HG02970 (cell line): ENCODE results near the gene CHMP4A.
A peak's percentile ranks its signal among the peaks of the same experiment; 100 is the strongest.

ENCODE experiments used
- ATAC-seq: cut with Tn5 transposase; IDR thresholded peaks from one replicate; pipeline ENCODE4 v1.9.1; 2021; ENCODE audit warnings: mild to moderate bottlenecking, moderate library complexity, moderate number of reproducible peaks; ENCODE audit not compliant: unreplicated experiment, low FRiP score

CHMP4A gene, protein sequence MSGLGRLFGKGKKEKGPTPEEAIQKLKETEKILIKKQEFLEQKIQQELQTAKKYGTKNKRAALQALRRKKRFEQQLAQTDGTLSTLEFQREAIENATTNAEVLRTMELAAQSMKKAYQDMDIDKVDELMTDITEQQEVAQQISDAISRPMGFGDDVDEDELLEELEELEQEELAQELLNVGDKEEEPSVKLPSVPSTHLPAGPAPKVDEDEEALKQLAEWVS

DNA sequence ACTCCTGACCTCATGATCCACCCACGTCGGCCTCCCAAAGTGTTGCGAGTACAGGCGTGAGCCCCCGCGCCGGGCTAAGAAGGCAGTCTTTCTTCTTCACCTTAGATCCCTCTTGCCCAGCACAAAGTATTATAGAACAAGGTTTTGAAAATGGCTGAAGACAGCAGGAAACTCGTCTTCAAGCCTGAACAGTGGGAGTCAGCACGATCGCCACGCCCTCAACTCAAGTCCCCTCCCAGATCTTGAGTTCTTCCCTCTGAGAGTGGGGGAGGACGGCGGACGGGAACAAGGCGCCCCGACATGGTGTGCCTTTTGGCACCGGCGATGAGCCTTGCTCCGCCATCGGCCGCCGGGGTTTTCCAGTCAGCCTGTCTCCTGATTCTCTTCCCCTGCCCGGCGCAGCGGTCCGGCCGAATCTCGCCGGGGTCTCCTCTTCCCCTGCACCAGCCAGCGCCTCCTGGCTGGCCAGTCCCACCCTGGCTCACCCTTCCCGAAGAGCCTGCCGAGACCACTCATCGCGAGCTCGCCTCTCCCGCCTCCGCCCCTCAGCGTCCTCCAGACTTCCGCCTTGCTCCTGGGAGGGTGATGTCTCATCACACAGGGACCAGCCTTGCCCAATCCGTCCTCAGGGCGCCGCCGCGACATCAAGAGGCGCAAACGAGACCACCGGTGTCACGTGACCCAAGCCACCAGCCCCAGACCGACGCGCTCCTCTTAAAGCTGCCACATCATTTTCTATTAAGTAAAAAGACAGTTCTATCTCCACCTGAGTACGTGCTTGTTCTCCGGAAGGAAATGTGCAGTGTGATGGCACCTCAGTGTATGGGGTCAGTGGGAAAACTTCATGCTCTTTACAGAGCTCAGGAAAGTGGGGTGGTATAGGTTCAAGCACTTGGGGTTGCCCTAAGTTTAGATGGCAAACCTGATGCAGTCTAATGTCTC, at the start of gene CHMP4A:
TSS of gene CHMP4A (minus strand) at position 565 of the 942 bp plus-strand sequence. CDS start at position 516, 49 bp downstream.
- ATAC-seq = peak; percentile 75

DNA sequence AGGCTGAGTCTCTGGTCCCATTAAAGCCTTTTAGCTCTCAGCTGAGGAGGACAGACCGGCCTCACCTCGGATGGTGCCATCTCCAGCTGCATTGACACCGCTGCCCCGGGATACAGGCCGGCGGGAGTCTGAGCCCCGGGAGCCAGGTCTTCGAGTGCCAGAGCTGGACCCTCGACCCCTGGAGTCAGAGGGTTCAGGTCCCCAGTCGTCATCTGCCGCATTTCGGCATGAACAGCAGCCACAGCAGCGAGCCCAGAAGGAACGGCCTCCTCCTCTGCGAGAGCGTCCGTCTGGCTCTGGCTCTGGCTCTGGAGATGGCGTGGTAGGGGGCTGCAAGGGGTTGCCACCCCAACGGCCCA, 48.7 kb upstream of the CHMP4A start:
- no peak for ATAC-seq

DNA sequence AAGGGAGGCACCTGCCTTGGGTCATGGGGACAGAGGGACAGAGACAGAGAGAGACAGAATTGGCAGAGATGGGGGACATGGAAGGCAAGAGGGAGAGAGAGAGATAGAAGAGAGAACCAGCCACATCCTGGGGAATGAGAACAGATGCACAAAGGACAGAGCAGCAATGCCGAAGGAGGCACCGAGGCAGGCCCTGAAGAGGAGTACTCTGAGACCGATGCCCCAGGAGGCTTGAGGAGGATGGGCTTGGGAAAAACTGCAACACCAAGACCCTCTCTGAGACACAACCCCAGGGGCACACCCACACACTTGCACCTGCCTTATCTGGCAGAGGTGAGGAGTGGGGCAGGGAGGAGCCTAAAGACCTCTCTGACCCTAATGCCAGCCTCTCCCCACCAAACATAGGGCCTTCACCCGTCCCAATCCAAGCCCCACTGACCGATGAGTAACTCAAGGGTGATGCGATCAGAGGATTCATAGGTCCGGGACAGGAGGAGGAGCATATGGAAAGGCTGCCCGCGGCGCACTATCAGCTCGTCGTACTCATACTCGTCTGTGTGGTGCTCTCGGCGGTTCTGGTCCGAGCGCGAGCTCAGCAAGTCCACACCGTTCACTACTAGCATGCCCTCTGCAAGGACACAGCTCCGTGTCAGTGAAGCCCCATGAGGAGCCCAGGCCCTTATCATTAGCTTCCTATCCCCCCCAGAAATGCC, 48.1 kb upstream of the CHMP4A start:
- no peak for ATAC-seq

DNA sequence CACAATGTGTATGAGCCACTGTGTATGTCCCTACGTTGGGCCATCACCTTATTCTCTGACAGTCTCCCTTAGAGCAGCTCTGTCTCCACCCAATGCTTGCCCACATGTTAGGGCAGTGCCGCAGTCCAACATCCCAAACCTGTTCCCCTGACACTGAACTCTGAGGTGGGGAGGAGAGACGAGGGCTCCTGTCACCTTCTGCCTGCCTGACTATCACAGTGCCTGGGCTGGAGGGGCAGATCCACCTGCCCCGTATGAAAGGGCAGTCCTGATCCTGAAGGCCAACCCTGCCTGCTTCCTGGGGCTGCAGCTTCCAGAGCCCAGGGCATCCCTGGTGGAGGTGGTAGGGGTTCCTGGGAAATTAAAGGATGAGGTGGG, 47.5 kb upstream of the CHMP4A start:
- no peak for ATAC-seq

DNA sequence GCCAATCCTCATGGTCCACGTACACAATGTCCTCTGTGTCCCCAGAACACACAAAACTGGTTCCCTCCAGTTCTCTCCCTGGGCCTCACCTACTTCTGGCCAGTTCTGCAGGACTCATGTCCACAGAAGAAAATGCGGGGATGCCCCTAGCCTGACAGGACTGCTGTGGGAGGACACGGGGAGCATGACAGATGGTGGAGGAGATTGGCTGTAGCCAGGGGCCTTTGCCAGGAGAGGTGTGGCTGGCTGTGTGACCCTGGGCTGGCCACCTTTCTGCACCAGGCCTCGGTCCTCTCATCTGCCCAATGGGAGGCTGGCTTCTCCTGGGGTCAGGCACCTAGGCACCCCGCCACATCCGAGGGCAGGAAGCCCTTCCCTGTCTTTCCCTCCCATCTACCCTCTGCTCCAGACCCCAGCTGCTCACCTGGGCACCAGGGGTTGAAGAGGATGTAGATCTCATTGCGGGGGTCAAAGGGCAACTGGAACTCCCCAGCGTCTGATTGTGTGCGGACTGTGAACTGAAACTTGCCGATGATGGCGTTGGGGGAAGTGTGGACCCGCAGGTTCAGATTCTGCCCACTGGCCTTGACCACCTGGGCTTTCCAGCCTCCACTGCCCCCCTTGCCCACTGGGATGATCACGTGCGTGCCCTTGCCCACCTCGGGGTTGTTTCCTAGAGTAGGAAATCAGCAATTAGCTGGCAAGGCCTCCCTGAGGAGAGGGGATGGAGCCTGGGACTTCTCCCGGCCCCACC, 46.9 kb upstream of the CHMP4A start:
- no peak for ATAC-seq

DNA sequence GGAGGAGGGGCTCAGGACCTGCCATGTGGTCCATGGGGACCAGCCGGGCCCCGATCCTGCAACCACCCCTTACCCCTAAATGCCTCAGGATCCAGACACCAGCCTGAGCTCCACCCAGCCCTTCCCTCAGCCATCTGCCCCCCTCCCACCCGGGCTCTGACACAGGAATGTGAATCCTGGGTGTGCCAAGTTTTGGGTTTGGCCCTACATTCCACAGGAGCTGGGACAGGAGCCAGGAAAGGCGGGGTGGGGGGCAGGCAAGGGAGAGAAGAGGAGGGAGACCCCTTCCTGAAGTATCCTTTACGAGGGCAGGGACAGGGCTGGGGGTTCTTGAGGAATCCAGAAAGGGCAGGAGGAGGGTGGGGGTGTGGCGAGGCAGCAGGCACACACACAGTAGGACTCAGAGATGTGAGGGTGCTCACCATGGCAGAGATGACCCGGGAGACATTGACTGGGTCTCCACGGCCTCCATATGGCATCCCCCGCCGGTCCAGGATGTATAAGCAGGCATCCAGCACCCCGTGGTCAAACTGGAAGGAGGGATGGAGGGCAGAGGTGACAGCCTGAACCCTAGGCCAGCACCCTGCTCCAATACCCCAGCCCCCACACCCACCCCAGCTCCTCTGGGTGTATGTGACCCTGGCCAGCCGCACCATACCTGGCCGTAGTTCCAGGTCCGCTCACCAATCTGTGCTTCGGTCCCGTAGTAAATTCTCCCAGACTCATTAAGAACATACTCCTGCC, 46.2 kb upstream of the CHMP4A start:
- ATAC-seq = no peak

DNA sequence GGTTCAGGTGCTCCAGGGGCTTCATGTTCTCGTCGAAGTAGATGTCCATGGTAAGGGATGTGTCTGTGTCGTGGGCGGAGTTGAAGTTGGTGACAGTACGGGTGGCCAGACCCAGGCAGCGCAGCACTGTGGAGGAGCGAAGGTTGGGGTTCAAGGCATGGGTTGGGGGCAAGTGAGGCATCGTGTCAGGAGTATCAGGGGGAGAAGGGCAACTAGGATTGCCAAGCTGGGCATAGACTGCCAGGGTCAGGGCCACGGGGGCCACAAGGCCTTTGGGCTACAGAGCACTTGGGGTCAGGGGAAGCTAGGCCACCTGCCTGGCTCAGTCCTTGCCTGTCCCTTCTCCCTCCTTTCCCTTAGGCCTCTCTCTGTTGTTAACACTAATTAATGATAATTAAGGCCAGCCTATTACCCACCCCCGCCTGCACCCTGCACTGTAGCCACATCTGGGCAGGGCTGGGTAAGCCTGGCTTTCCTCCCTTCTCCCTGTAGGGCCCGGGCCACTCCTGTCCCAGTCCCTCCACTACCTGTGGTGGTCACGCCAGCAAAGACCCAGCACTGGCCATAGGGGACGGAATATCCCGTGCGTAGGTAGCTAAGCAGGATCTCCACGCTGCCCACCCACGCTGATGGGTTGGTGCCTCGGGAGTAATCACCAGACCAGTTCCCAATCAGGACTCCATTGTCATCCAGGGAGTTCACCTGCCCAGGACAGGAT, 45.4 kb upstream of the CHMP4A start:
- ATAC-seq = no peak

DNA sequence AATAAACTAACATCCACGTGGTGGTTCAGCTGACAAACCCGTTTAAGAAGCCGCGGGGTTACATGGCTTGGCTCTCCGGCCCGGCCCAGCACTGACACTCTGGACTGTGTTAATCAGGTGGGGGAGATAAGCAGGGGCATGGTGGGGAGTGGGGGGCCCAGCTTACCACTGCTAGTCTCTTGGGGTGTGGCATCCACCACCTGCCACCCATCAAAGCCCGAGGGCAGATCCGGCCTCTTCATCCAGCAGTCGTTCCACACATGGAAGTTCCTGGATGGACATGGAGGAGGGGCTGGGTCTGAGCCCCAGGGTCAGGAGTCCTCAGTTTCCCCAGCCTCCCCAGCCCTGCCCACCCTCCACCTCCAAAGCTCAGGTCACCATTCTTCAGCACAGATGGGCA, 44.8 kb upstream of the CHMP4A start:
- no peak for ATAC-seq

DNA sequence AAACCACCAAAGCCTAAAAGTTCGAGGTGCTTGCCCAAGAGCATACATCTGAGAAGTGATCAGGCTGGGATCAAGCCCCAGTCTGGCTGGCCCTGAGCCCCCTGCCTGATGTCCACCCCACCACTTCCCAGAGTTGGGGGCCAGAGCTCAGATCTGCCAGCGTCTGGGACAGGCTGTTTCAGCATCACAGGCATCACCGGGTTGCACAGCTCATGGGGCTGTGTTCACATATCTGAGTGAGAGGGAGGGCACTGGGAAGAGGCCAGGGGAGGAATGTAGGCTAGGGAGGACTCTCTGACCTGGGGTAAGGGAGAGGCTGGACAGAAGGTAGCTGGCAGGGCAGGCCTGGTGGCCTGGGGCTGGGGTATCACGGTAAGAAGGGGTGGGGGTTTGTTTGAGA, 43.7 kb upstream of the CHMP4A start:
- no peak for ATAC-seq

DNA sequence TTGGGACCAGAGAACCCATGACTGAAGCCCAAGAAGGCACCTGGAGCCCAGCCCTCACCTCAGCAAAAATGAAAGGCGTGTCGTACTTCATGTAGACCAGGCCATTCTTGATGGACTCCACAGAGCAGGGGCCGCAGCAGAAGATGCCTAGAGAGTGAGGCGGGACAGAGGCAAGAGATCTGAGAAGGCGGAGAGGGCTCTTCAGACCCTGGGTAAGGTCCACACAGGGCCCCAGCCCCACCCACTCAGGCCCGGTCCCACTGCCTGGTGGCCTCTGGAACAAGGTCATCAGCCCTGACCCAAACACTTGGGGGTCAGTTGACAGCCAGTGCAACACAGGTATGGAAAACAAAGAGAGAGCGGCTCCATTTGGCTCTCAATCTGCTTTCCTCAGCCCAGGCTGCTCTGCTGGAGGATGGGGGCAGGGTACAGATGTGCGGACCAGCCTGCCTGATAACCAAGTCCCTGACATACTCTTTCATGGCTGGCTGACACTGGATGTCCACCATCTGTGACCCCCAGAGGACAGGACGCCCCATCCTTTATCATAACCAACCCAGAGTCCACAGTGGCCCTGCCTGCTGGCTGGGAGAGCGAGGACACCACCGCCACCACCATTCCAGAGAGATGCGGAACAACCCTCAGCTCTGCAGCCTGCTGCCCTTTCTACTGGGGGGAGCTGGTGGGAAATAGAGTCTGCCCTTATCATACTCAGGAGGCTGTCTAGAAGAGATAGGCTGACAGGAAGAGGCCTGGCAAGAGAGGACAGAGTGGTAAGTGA, 42.8 kb upstream of the CHMP4A start:
- no peak for ATAC-seq

DNA sequence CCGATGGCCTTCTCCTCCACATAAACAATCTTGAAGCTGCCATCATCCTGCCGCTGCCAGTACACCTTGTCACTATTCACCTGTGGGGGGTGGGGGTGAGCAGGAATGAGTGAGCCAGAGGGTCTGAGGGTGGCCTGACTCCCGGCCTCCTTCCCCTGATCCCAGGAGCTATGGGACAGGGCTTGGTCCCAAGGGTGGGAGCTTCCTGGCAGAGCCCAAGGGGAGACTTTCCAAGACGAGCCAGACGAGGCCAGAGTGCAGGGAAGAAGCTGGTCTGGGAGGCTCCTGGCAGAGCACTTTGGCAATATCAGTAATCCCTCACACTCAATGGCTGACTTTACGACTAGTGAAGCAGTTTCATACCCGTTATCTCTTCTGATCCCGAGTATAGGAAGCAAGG, 42.1 kb upstream of the CHMP4A start:
- ATAC-seq = no peak

DNA sequence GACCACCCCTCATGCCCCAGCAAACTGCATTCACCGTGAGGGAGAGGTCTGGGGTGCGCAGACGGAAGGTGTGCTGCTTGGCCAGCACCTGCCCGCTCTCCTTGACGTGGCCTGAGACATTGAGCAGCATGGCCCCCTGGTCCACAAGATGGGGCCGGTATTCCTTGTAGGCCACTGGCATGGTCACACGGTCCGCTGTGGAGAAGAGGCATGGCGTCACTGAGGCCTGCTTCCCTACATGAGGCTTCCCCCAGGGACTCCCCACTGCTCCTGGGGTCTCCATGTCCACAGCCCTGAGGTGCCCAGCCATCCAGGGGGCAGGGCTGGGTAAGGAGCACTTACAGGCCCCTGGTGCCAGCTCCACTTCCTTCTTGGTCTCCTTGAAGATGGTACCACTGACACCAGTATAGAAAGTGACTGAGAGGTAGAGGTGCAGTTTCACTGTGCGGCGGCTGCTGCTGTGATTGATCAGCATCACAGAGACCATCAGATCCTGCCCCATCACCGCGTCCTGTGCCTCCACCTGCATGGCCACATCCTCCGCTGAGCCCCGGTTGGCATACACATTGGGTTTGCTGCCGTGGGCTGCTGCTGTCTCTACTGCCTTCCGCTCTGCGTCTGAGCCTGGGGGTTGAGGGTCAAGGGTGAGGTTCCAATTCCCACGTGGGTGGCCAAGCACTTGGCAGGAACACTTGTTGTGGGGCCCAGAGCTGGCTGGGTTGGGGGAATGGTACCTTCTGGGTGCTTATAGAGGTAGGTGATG, 41.5 kb upstream of the CHMP4A start:
- ATAC-seq = no peak

DNA sequence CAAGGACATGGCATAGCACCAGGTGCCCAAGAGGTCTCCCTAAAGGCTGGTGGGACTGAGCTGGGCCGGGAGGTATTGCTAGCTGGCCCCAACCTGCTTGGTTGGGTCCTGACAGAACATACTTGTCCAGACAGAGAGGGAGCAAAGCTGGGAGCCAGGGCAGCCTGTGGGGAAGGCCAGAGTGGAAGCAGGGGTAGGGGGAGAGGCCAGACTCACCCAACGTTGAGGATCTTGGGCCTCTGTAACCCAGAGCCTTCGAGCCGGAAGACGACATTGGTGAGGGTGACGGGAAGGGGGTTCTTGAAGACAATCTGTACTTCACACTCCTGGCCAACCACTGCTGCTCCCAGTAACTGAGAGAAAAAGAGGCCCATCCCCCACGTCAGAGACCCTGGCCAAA, 40.6 kb upstream of the CHMP4A start:
- no peak for ATAC-seq

DNA sequence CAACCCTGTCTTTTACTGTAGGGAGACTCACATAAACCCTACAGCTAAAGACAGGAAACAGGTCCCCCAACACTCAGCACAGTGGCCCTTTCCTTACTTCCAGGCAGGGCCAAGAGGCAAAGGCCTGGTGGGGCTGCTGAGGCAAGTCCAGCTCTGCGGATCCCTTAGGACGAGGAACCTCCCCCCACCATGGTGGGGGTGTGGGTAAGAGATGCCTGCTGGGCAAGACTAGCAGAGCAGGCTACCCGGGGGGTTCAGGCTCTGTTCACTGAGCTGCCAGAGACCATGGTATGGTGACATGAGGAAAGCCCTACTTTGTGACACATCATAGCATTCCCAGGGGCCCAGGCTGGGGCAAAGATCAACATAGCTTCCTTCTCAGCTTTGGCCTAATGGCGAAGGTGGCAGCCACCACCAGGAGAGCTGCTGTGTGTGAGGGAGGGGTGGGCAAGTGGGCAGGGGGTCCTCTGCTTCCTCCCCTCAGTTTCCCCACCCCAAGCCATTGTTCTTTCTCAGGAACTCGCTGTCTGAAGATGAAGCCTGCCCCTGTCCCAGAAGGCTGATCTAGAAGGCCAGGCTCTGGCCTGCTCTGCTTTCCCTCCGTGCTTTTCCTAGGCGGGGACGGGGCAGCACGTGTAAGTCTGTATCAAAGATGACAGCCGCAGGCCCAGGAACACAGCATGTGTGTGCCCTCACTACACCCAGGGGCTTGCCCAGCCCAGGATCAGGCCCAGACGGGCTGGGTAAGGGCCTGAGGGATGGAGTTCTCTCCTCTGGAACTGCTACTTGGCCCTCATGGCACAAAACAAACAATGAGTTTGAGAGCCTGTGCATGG, 39.2 kb upstream of the CHMP4A start:
- no peak for ATAC-seq

DNA sequence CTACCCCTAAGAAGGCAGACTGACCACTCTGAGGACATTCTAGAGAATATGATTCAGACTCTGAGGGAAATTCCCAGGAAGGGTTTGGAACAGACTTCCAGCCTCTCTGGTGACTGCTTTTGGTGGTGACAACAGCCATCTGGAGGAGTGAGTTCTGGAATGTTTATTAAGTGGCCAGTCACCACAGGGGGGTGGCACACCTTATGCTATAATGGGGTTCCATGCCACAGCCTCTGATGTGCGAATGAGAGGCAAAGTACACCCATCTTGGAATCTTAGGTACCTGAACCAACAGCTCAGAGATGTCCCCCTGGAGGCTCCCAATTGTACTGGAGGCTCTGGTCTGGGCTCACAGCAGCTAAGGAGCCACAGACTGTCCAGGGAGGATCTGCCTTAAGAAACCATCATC, 38.6 kb upstream of the CHMP4A start:
- no peak for ATAC-seq

DNA sequence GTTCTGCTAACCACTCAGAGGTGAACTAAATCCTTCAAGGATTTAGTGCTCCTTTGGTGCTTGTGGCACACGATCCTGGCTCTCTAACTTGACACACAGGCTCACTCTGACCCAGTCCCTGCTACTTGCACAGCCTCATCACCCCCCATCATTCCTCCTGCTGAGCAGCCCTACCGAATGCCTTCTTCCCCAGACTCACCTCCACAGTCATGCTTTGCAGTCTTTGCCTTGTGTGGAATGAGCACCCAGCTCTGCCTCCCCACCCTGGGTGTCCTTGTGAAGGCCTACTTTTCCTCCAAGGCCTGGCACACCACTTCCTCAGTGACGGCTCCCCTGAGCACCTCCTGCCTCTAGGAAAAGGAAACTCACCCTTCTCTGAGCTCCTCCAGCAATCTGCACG, 37.1 kb upstream of the CHMP4A start:
- no peak for ATAC-seq
